WTC11 (cell line): ENCODE data around the gene AIFM2. TPM values are rescaled to one million over a fixed set of nuclear protein-coding genes. Genes with fewer than 3 reads are reported as not detected.

Source experiments
- ATAC-seq: fragments of 200-7000 bp; cut with Tn5 transposase; 2 replicates; pipeline ENCODE4 v1.10.0; 2021; ENCODE audit warnings: mild to moderate bottlenecking, moderate library complexity
- CTCF ChIA-PET: fragments of 300-600 bp; sonication (Branson Sonifier 250); formaldehyde crosslinking; loops from one replicate; lab custom pipeline; 2021; ENCODE audit warnings: antibody characterized with exemption; lab: Charles Lee
- POLR2A ChIA-PET: fragments of 350-600 bp; sonication (Branson Sonifier 250); formaldehyde crosslinking; loops from one replicate; lab custom pipeline; 2021; ENCODE audit warnings: antibody characterized with exemption; lab: Charles Lee
- DNase-seq: peaks from one replicate; pipeline ENCODE4 v3.0.0; 2021; ENCODE audit warnings: low spot score
- H3K27ac Mint-ChIP-seq: 2 replicates; pipeline ENCODE4 v1.8.0; 2021; ENCODE audit warnings: mixed read lengths
- H3K27me3 Mint-ChIP-seq: 2 replicates; pipeline ENCODE4 v1.8.0; 2021; ENCODE audit warnings: low read depth, mild to moderate bottlenecking, moderate library complexity, mixed read lengths
- H3K36me3 Mint-ChIP-seq: 2 replicates; pipeline ENCODE4 v1.8.0; 2021; ENCODE audit warnings: mixed read lengths
- H3K4me1 Mint-ChIP-seq: 2 replicates; pipeline ENCODE4 v1.8.0; 2022; ENCODE audit warnings: mixed read lengths
- H3K4me3 Mint-ChIP-seq: 2 replicates; pipeline ENCODE4 v1.8.0; 2021; ENCODE audit warnings: mild to moderate bottlenecking, moderate library complexity, mixed read lengths
- H3K9me3 Mint-ChIP-seq: 2 replicates; pipeline ENCODE4 v1.8.0; 2021; ENCODE audit warnings: mixed read lengths
- CREM ChIP-seq: sonication (generic); formaldehyde crosslinking; IDR thresholded peaks from 2 replicates; pipeline ENCODE4 v1.8.1; 2022; ENCODE audit warnings: mild to moderate bottlenecking, missing genetic modification reagents, moderate library complexity
- E2F4 ChIP-seq: sonication (generic); formaldehyde crosslinking; IDR thresholded peaks from 2 replicates; pipeline ENCODE4 v1.8.1; 2022; ENCODE audit warnings: low read depth, mild to moderate bottlenecking, moderate library complexity, missing genetic modification reagents, borderline replicate concordance
- E2F5 ChIP-seq: sonication (generic); formaldehyde crosslinking; IDR thresholded peaks from 2 replicates; pipeline ENCODE4 v1.8.1; 2022; ENCODE audit warnings: mild to moderate bottlenecking, moderate library complexity, missing genetic modification reagents
- FOXP1 ChIP-seq: sonication (generic); formaldehyde crosslinking; IDR thresholded peaks from 2 replicates; pipeline ENCODE4 v1.8.0; 2022; ENCODE audit warnings: missing genetic modification reagents, mild to moderate bottlenecking, moderate library complexity, borderline replicate concordance
- KAT7 ChIP-seq: sonication (generic); formaldehyde crosslinking; IDR thresholded peaks from 2 replicates; pipeline ENCODE4 v1.8.1; 2023; ENCODE audit warnings: missing genetic modification reagents, mild to moderate bottlenecking, borderline replicate concordance
- NFE2L1 ChIP-seq: sonication (generic); formaldehyde crosslinking; IDR thresholded peaks from 2 replicates; pipeline ENCODE4 v1.8.1; 2023; ENCODE audit warnings: missing genetic modification reagents
- ZNF121 ChIP-seq: sonication (generic); formaldehyde crosslinking; IDR thresholded peaks from 2 replicates; pipeline ENCODE4 v1.8.0; 2023; ENCODE audit warnings: missing genetic modification reagents
- total RNA-seq: library from RNA; stranded (reverse); gene quantifications from 3 replicates; pipeline ENCODE4 v1.2.3, GENCODE V29; 2021
- TF ChIP-seq, protein P1 (sequence below): sonication (generic); formaldehyde crosslinking; IDR thresholded peaks from 2 replicates; pipeline ENCODE4 v1.8.1; 2023; ENCODE audit warnings: mild to moderate bottlenecking, missing genetic modification reagents, borderline replicate concordance
- TF ChIP-seq, protein P2 (sequence below): sonication (generic); formaldehyde crosslinking; IDR thresholded peaks from 2 replicates; pipeline ENCODE4 v1.8.0; 2023; ENCODE audit warnings: missing genetic modification reagents, mild to moderate bottlenecking, borderline replicate concordance
- TF ChIP-seq, protein P3 (sequence below): sonication (generic); formaldehyde crosslinking; IDR thresholded peaks from 2 replicates; pipeline ENCODE4 v1.8.0; 2022; ENCODE audit warnings: mild to moderate bottlenecking, missing genetic modification reagents

Gene AIFM2
- total RNA-seq, 1 experiment from 2014 or later = 4.4 TPM

- TF ChIP-seq, protein P1, sequence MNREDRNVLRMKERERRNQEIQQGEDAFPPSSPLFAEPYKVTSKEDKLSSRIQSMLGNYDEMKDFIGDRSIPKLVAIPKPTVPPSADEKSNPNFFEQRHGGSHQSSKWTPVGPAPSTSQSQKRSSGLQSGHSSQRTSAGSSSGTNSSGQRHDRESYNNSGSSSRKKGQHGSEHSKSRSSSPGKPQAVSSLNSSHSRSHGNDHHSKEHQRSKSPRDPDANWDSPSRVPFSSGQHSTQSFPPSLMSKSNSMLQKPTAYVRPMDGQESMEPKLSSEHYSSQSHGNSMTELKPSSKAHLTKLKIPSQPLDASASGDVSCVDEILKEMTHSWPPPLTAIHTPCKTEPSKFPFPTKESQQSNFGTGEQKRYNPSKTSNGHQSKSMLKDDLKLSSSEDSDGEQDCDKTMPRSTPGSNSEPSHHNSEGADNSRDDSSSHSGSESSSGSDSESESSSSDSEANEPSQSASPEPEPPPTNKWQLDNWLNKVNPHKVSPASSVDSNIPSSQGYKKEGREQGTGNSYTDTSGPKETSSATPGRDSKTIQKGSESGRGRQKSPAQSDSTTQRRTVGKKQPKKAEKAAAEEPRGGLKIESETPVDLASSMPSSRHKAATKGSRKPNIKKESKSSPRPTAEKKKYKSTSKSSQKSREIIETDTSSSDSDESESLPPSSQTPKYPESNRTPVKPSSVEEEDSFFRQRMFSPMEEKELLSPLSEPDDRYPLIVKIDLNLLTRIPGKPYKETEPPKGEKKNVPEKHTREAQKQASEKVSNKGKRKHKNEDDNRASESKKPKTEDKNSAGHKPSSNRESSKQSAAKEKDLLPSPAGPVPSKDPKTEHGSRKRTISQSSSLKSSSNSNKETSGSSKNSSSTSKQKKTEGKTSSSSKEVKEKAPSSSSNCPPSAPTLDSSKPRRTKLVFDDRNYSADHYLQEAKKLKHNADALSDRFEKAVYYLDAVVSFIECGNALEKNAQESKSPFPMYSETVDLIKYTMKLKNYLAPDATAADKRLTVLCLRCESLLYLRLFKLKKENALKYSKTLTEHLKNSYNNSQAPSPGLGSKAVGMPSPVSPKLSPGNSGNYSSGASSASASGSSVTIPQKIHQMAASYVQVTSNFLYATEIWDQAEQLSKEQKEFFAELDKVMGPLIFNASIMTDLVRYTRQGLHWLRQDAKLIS (CRISPR knock-in tag) = no peak
- TF ChIP-seq E2F4 (CRISPR knock-in tag) = no peak
- no peak for TF ChIP-seq NFE2L1 (CRISPR knock-in tag)
Measured at GRCh38 chr10:70174058-70174741, 41.6 kb upstream of the AIFM2 start (continued).

DNA sequence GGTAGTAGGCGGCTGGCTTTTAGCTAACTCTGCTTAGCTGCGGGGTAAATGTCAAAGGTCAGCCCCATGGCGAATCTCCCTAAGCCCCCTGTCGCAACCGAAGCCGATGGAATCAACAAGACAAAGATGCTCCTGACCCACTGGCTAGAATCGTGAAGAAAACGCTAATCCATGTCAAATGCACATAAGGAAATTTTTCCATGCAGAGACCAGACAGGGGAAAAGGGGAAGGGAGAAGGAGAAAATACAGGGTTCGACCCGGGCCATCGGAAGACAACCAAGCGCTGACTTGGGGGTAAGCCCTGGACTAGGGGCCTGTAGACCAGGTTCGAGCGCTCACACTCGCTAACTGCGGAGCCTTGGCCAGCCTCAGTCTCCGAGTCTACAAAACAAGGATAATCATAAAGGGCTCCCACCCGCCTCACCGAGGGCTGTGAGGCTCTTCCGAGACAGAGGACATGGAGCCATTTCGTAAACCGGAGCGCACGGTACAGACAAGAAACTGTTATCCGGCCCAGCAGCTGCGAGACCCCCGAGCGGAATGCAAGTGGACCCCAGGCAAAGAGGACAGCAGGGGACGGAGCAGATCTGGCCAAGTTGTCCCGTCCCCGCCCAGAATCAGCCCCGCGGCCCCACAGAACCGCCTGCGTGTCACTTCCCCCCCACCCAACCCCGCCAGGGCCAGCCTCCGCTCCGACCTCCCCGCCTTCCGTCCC, 37.2 kb upstream of the AIFM2 start:
- Mint-ChIP-seq H3K9me3 (no peaks in the 10 kb centered on the region), H3K27me3 (no peaks in the 10 kb centered on the region; the same call in 1 of the 2 replicates), H3K36me3 (peaks cover 10% of the 10 kb centered on the region), H3K27ac (peak overlapping the region; percentile 87), H3K4me1 (peaks cover 17% of the 10 kb centered on the region), H3K4me3 (peak overlapping the region; percentile 94)
- POLR2A ChIA-PET = interaction anchor here (0.6 to 1.6 kb wide), 5 partner anchors 19 to 919 kb away, joined by 3 to 19 read pairs (median 4); partner anchors contain the start of gene TYSND1
- CTCF ChIA-PET = interaction anchor here (0.6 to 1.9 kb wide), 16 partner anchors 11 to 310 kb away, joined by 3 to 24 read pairs (median 4); partner anchors contain the start of genes MACROH2A2 and TYSND1
- DNase-seq = no peak
- no peak; the same call in 1 of the 2 replicates for ATAC-seq
- TF ChIP-seq E2F5 (CRISPR knock-in tag) (no peak), CREM (no peak), ZNF121 (CRISPR knock-in tag) (peak; percentile 69), FOXP1 (CRISPR knock-in tag) (0 out of 2 replicates have a peak, but pooled peaks have one; percentile 1), KAT7 (CRISPR knock-in tag) (no peak)
- TF ChIP-seq, protein P2, sequence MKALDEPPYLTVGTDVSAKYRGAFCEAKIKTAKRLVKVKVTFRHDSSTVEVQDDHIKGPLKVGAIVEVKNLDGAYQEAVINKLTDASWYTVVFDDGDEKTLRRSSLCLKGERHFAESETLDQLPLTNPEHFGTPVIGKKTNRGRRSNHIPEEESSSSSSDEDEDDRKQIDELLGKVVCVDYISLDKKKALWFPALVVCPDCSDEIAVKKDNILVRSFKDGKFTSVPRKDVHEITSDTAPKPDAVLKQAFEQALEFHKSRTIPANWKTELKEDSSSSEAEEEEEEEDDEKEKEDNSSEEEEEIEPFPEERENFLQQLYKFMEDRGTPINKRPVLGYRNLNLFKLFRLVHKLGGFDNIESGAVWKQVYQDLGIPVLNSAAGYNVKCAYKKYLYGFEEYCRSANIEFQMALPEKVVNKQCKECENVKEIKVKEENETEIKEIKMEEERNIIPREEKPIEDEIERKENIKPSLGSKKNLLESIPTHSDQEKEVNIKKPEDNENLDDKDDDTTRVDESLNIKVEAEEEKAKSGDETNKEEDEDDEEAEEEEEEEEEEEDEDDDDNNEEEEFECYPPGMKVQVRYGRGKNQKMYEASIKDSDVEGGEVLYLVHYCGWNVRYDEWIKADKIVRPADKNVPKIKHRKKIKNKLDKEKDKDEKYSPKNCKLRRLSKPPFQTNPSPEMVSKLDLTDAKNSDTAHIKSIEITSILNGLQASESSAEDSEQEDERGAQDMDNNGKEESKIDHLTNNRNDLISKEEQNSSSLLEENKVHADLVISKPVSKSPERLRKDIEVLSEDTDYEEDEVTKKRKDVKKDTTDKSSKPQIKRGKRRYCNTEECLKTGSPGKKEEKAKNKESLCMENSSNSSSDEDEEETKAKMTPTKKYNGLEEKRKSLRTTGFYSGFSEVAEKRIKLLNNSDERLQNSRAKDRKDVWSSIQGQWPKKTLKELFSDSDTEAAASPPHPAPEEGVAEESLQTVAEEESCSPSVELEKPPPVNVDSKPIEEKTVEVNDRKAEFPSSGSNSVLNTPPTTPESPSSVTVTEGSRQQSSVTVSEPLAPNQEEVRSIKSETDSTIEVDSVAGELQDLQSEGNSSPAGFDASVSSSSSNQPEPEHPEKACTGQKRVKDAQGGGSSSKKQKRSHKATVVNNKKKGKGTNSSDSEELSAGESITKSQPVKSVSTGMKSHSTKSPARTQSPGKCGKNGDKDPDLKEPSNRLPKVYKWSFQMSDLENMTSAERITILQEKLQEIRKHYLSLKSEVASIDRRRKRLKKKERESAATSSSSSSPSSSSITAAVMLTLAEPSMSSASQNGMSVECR (CRISPR knock-in tag) = no peak
- TF ChIP-seq, protein P3, sequence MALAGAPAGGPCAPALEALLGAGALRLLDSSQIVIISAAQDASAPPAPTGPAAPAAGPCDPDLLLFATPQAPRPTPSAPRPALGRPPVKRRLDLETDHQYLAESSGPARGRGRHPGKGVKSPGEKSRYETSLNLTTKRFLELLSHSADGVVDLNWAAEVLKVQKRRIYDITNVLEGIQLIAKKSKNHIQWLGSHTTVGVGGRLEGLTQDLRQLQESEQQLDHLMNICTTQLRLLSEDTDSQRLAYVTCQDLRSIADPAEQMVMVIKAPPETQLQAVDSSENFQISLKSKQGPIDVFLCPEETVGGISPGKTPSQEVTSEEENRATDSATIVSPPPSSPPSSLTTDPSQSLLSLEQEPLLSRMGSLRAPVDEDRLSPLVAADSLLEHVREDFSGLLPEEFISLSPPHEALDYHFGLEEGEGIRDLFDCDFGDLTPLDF (CRISPR knock-in tag) = no peak
